SK-N-SH treated with all-trans-retinoic acid at 6 μM for 48 hours (cell line): Measurements from ENCODE around the gene HDAC1.
A peak's percentile ranks its signal among the peaks of the same experiment; 100 is the strongest.

Experiments used
- ATAC-seq: fragments of 200-7000 bp; cut with Tn5 transposase; 3 replicates; pipeline ENCODE4 v1.9.1; 2020; ENCODE audit warnings: mild to moderate bottlenecking, moderate library complexity
- ARNTL ChIP-seq: fragments of 450-650 bp; formaldehyde crosslinking; IDR thresholded peaks from 2 replicates; pipeline ENCODE4 v1.5.0; 2020; ENCODE audit warnings: low read depth, mild to moderate bottlenecking, moderate library complexity, borderline replicate concordance
- BACH2 ChIP-seq: fragments of 250-450 bp; sonication (Bioruptor Pico); IDR thresholded peaks from 2 replicates; pipeline ENCODE4 v1.9.0; 2021; ENCODE audit warnings: mild to moderate bottlenecking, borderline replicate concordance
- CSDC2 ChIP-seq: fragments of 250-450 bp; sonication (Bioruptor Pico); IDR thresholded peaks from 2 replicates; pipeline ENCODE4 v1.5.0; 2020; ENCODE audit warnings: mild to moderate bottlenecking, moderate library complexity
- CSRNP3 ChIP-seq: fragments of 250-450 bp; sonication (Bioruptor Pico); IDR thresholded peaks from 2 replicates; pipeline ENCODE4 v1.5.1; 2021; ENCODE audit warnings: mild to moderate bottlenecking, moderate library complexity
- ESRRG ChIP-seq: fragments of 250-450 bp; sonication (Bioruptor Pico); IDR thresholded peaks from 2 replicates; pipeline ENCODE4 v1.6.1; 2021; ENCODE audit warnings: mild to moderate bottlenecking
- GLIS3 ChIP-seq: fragments of 250-450 bp; sonication (Bioruptor Pico); IDR thresholded peaks from 2 replicates; pipeline ENCODE4 v1.5.0; 2020; ENCODE audit warnings: mild to moderate bottlenecking, moderate library complexity
- ISL1 ChIP-seq: fragments of 250-450 bp; sonication (Bioruptor Pico); IDR thresholded peaks from 2 replicates; pipeline ENCODE4 v2.1.2; 2022; ENCODE audit warnings: mild to moderate bottlenecking, moderate library complexity
- OSR1 ChIP-seq: fragments of 250-450 bp; sonication (Bioruptor Pico); IDR thresholded peaks from 2 replicates; pipeline ENCODE4 v1.8.0; 2022; ENCODE audit warnings: moderate library complexity, mild to moderate bottlenecking, inconsistent platforms
- PATZ1 ChIP-seq: fragments of 250-450 bp; sonication (Bioruptor Pico); IDR thresholded peaks from 2 replicates; pipeline ENCODE4 v1.8.0; 2020; ENCODE audit warnings: mild to moderate bottlenecking, moderate library complexity, borderline replicate concordance
- POU6F1 ChIP-seq: fragments of 250-450 bp; sonication (Bioruptor Pico); IDR thresholded peaks from 2 replicates; pipeline ENCODE4 v1.8.0; 2021; ENCODE audit warnings: low read depth, mild to moderate bottlenecking, moderate library complexity, borderline replicate concordance
- PPARA ChIP-seq: fragments of 250-450 bp; sonication (Bioruptor Pico); IDR thresholded peaks from 2 replicates; pipeline ENCODE4 v1.5.0; 2020; ENCODE audit warnings: mild to moderate bottlenecking, borderline replicate concordance
- RARB ChIP-seq: fragments of 250-450 bp; sonication (Bioruptor Pico); IDR thresholded peaks from 2 replicates; pipeline ENCODE4 v1.8.0; 2021; ENCODE audit warnings: mild to moderate bottlenecking, moderate library complexity
- SNAI2 ChIP-seq: fragments of 250-450 bp; sonication (Bioruptor Pico); IDR thresholded peaks from 2 replicates; pipeline ENCODE4 v1.5.0; 2020; ENCODE audit warnings: mild to moderate bottlenecking, moderate library complexity
- TCF4 ChIP-seq: fragments of 250-450 bp; sonication (Bioruptor Pico); IDR thresholded peaks from 2 replicates; pipeline ENCODE4 v1.8.0; 2021; ENCODE audit warnings: mild to moderate bottlenecking, moderate library complexity, borderline replicate concordance
- TOX ChIP-seq: fragments of 250-450 bp; sonication (Bioruptor Pico); IDR thresholded peaks from 2 replicates; pipeline ENCODE4 v1.8.0; 2021; ENCODE audit warnings: mild to moderate bottlenecking, moderate library complexity, borderline replicate concordance
- TSHZ2 ChIP-seq: fragments of 250-450 bp; sonication (Bioruptor Pico); IDR thresholded peaks from 2 replicates; pipeline ENCODE4 v1.5.0; 2020; ENCODE audit warnings: mild to moderate bottlenecking, moderate library complexity
- ZC3H10 ChIP-seq: fragments of 250-450 bp; sonication (Bioruptor Pico); IDR thresholded peaks from 2 replicates; pipeline ENCODE4 v1.5.1; 2021; ENCODE audit warnings: mild to moderate bottlenecking, moderate library complexity
- ZFP3 ChIP-seq: fragments of 250-450 bp; sonication (Bioruptor Pico); IDR thresholded peaks from 2 replicates; pipeline ENCODE4 v1.5.0; 2020; ENCODE audit warnings: mild to moderate bottlenecking, moderate library complexity
- ZFP30 ChIP-seq: fragments of 450-650 bp; formaldehyde crosslinking; IDR thresholded peaks from 2 replicates; pipeline ENCODE4 v1.5.0; 2022; ENCODE audit warnings: mild to moderate bottlenecking, moderate library complexity
- ZNF565 ChIP-seq: fragments of 450-650 bp; formaldehyde crosslinking; conservative IDR thresholded peaks from 2 replicates; pipeline ENCODE4 v1.5.0; 2020; ENCODE audit warnings: low read depth, mild to moderate bottlenecking, moderate library complexity
- ZNF70 ChIP-seq: fragments of 450-650 bp; formaldehyde crosslinking; IDR thresholded peaks from 2 replicates; pipeline ENCODE4 v1.5.0; 2020; ENCODE audit warnings: mild to moderate bottlenecking, moderate library complexity
- ZNF8 ChIP-seq: fragments of 450-650 bp; formaldehyde crosslinking; IDR thresholded peaks from 2 replicates; pipeline ENCODE4 v1.5.0; 2020; ENCODE audit warnings: mild to moderate bottlenecking, moderate library complexity

Gene HDAC1

GRCh38 chr1:32367912-32368635 is 76.2 kb downstream of the HDAC1 start (continued):
- TF ChIP-seq CSRNP3 (no peak), ISL1 (CRISPR knock-in tag) (no peak), GLIS3 (CRISPR knock-in tag) (no peak), ZFP30 (no peak), CSDC2 (CRISPR knock-in tag) (no peak)

GRCh38 chr1:32372149-32372756 is 80.4 kb downstream of the HDAC1 start:
- ATAC-seq = peak; percentile 20; the same call in 1 of the 3 replicates
- TF ChIP-seq OSR1 (no peak), TCF4 (no peak), CSRNP3 (no peak), ZNF8 (no peak), ARNTL (no peak), PPARA (CRISPR knock-in tag) (no peak), RARB (CRISPR knock-in tag) (no peak), TSHZ2 (no peak), ZNF70 (CRISPR knock-in tag) (no peak), ZFP3 (CRISPR knock-in tag) (no peak), ZNF565 (CRISPR knock-in tag) (no peak), TOX (no peak), SNAI2 (no peak), ZFP30 (no peak), POU6F1 (no peak), ESRRG (no peak)

- TF ChIP-seq OSR1 = no peak
- TF ChIP-seq ZNF70 (CRISPR knock-in tag) = no peak
- no peak for TF ChIP-seq ESRRG
- TF ChIP-seq ARNTL = no peak
- no peak for TF ChIP-seq PPARA (CRISPR knock-in tag)
- TF ChIP-seq PATZ1 (CRISPR knock-in tag) = no peak
- TF ChIP-seq POU6F1 = no peak
- TF ChIP-seq ZC3H10 (CRISPR knock-in tag) = no peak
- TF ChIP-seq TOX = no peak
- TF ChIP-seq ISL1 (CRISPR knock-in tag) = no peak
- TF ChIP-seq BACH2 (CRISPR knock-in tag) = no peak
- no peak for TF ChIP-seq TCF4
- TF ChIP-seq ZNF8 = no peak
- no peak for TF ChIP-seq RARB (CRISPR knock-in tag)
- no peak for TF ChIP-seq ZNF565 (CRISPR knock-in tag)
- TF ChIP-seq GLIS3 (CRISPR knock-in tag) = no peak
- no peak for TF ChIP-seq CSDC2 (CRISPR knock-in tag)
- no peak for TF ChIP-seq SNAI2
- ATAC-seq = no peak
These were observed 82.2 kb downstream of the HDAC1 start for GRCh38 chr1:32373996-32374592.
